A549 (cell line): ENCODE results near the gene RAB21. TPM values are rescaled to one million over a fixed set of nuclear protein-coding genes. Genes with fewer than 3 reads are reported as not detected.

ENCODE experiments used
- ATAC-seq, 2 experiments: fragments of 200-7000 bp in 1 of 2; fragments of >200 bp in 1 of 2; cut with Nextera tagmentation in 1 of 2; cut with Tn5 transposase in 1 of 2; 3 replicates each; pipeline versions ENCODE4 v1.8.0 to v1.9.1; 2018 to 2020; ENCODE audit warnings: mild to moderate bottlenecking in 1 of 2, moderate library complexity in 1 of 2
- CTCF ChIA-PET: fragments of 300-600 bp; sonication (Branson Sonifier 250); formaldehyde crosslinking; extraction: SDS; loops from one replicate; lab custom pipeline; 2021; ENCODE audit warnings: antibody characterized with exemption, inconsistent platforms; lab: Yijun Ruan, JAX
- POLR2A ChIA-PET: fragments of 350-600 bp; formaldehyde crosslinking; extraction: SDS; loops from one replicate; lab custom pipeline; 2021; ENCODE audit warnings: antibody characterized with exemption, inconsistent platforms; lab: Yijun Ruan, JAX
- DNase-seq, 2 experiments: peaks; one replicate each; pipeline versions ENCODE4 v3.0.0 to v3.0.0-alpha.2; 2011 to 2016; ENCODE audit warnings: low read depth in 1 of 2, low spot score in 1 of 2
- FAIRE-seq: peaks from 2 replicates; lab custom pipeline; 2011; peaks lifted over from hg19 to GRCh38; lab: Jason Lieb, UNC
- H3K27ac ChIP-seq, 2 experiments: fragments of >200 bp; sonication (Bioruptor Twin); formaldehyde crosslinking; 3 replicates each; pipeline ENCODE4 v1.5.1; 2016 to 2017
- H3K4me1 ChIP-seq: fragments of >200 bp; sonication (Bioruptor Twin); formaldehyde crosslinking; 3 replicates; pipeline ENCODE4 v1.6.1; 2016
- H3K4me2 ChIP-seq: fragments of >200 bp; sonication (Bioruptor Twin); formaldehyde crosslinking; 3 replicates; pipeline ENCODE4 v1.6.1; 2016
- H3K4me3 ChIP-seq: fragments of >200 bp; sonication (Bioruptor Twin); formaldehyde crosslinking; 3 replicates; pipeline ENCODE4 v1.5.1; 2016
- H3K9me3 ChIP-seq: fragments of >200 bp; sonication (Bioruptor Twin); formaldehyde crosslinking; 3 replicates; pipeline ENCODE4 v1.6.1; 2016
- ATOH8 ChIP-seq: fragments of 250-450 bp; sonication (Bioruptor Pico); IDR thresholded peaks from 2 replicates; pipeline ENCODE4 v1.5.0; 2020; ENCODE audit warnings: low read depth, mild to moderate bottlenecking, moderate library complexity
- BHLHE40 ChIP-seq: IDR thresholded peaks from 2 replicates; pipeline ENCODE4 v1.6.1; 2012; ENCODE audit warnings: low read depth, low read length, inconsistent platforms
- CHD2 ChIP-seq: fragments of 150-350 bp; IDR thresholded peaks from 2 replicates; pipeline ENCODE4 v1.6.1; 2014; ENCODE audit warnings: low read length; ENCODE audit not compliant: partially characterized antibody
- CHD4 ChIP-seq: fragments of 200-600 bp; sonication (generic); IDR thresholded peaks from 2 replicates; pipeline ENCODE4 v1.6.1; 2016; ENCODE audit warnings: antibody characterized with exemption, mild to moderate bottlenecking, borderline replicate concordance
- CTCF ChIP-seq: fragments of >200 bp; sonication (Bioruptor Twin); formaldehyde crosslinking; IDR thresholded peaks from 3 replicates; pipeline ENCODE4 v1.5.1; 2016
- EHMT2 ChIP-seq: fragments of 200-600 bp; sonication (generic); IDR thresholded peaks from 2 replicates; pipeline ENCODE4 v1.6.1; 2016; ENCODE audit warnings: antibody characterized with exemption, low read depth, mild to moderate bottlenecking, moderate library complexity
- EP300 ChIP-seq, 2 experiments: fragments of >200 bp; sonication (Bioruptor Twin); formaldehyde crosslinking; IDR thresholded peaks; 2 replicates in 1 of 2; 3 replicates in 1 of 2; pipeline ENCODE4 v1.6.1; 2016 to 2017
- FOSB ChIP-seq: fragments of 250-450 bp; sonication (Bioruptor Pico); IDR thresholded peaks from 2 replicates; pipeline ENCODE4 v1.5.0; 2020; ENCODE audit warnings: mild to moderate bottlenecking, moderate library complexity
- FOXS1 ChIP-seq: fragments of 250-450 bp; sonication (Bioruptor Pico); IDR thresholded peaks from 2 replicates; pipeline ENCODE4 v1.5.0; 2020; ENCODE audit warnings: mild to moderate bottlenecking, moderate library complexity
- HDAC2 ChIP-seq: fragments of 200-600 bp; sonication (generic); IDR thresholded peaks from 2 replicates; pipeline ENCODE4 v1.6.1; 2016
- HOXB13 ChIP-seq: fragments of 250-450 bp; sonication (Bioruptor Pico); IDR thresholded peaks from 2 replicates; pipeline ENCODE4 v1.5.0; 2020; ENCODE audit warnings: low read depth, mild to moderate bottlenecking, moderate library complexity
- HOXB5 ChIP-seq: fragments of 250-450 bp; sonication (Bioruptor Pico); IDR thresholded peaks from 2 replicates; pipeline ENCODE4 v1.5.0; 2020; ENCODE audit warnings: mild to moderate bottlenecking, moderate library complexity
- MAFK ChIP-seq: fragments of 450-650 bp; IDR thresholded peaks from 2 replicates; pipeline ENCODE4 v1.6.1; 2014; ENCODE audit not compliant: partially characterized antibody
- MAZ ChIP-seq: fragments of 150-350 bp; IDR thresholded peaks from 2 replicates; pipeline ENCODE4 v1.6.1; 2014; ENCODE audit warnings: antibody characterized with exemption, low read depth, low read length, borderline replicate concordance
- MYC ChIP-seq: IDR thresholded peaks from 2 replicates; pipeline ENCODE4 v1.6.1; 2012; ENCODE audit warnings: mild to moderate bottlenecking, inconsistent platforms, low read length, improper control_type of control experiment, borderline replicate concordance
- NFE2L2 ChIP-seq: fragments of 150-350 bp; conservative IDR thresholded peaks from 2 replicates; pipeline ENCODE4 v1.6.1; 2014; ENCODE audit warnings: low read length
- NR3C1 ChIP-seq: fragments of >200 bp; sonication (Bioruptor Twin); formaldehyde crosslinking; IDR thresholded peaks from 3 replicates; pipeline ENCODE4 v1.6.1; 2017
- POLR2A ChIP-seq: IDR thresholded peaks from 2 replicates; pipeline ENCODE4 v1.6.1; 2012; ENCODE audit warnings: mild to moderate bottlenecking, low read length
- POLR2AphosphoS2 ChIP-seq: conservative IDR thresholded peaks from 2 replicates; pipeline ENCODE4 v1.6.1; 2012; ENCODE audit warnings: low read length, improper control_type of control experiment, inconsistent platforms
- RAD21 ChIP-seq, 2 experiments: fragments of >200 bp in 1 of 2; sonication (Bioruptor Twin) in 1 of 2; formaldehyde crosslinking in 1 of 2; IDR thresholded peaks in 1 of 2; conservative IDR thresholded peaks in 1 of 2; 2 replicates in 1 of 2; 3 replicates in 1 of 2; pipeline ENCODE4 v1.6.1; 2012 to 2018; ENCODE audit warnings: inconsistent platforms in 1 of 2
- SMC3 ChIP-seq: fragments of >200 bp; sonication (Bioruptor Twin); formaldehyde crosslinking; IDR thresholded peaks from 3 replicates; pipeline ENCODE4 v1.6.1; 2018; ENCODE audit warnings: inconsistent platforms
- SREBF2 ChIP-seq: fragments of 450-650 bp; IDR thresholded peaks from 2 replicates; pipeline ENCODE4 v1.6.1; 2014; ENCODE audit warnings: mild to moderate bottlenecking, moderate library complexity
- TFCP2L1 ChIP-seq: fragments of 250-450 bp; sonication (Bioruptor Pico); IDR thresholded peaks from 2 replicates; pipeline ENCODE4 v1.5.0; 2021; ENCODE audit warnings: mild to moderate bottlenecking
- TP53 ChIP-seq: fragments of 250-450 bp; sonication (Bioruptor Pico); IDR thresholded peaks from 2 replicates; pipeline ENCODE4 v1.5.0; 2021; ENCODE audit warnings: mild to moderate bottlenecking, moderate library complexity
- ZFP36 ChIP-seq: fragments of 450-650 bp; IDR thresholded peaks from 2 replicates; pipeline ENCODE4 v1.6.1; 2014; ENCODE audit warnings: borderline replicate concordance; ENCODE audit not compliant: partially characterized antibody
- ZNF302 ChIP-seq: fragments of 250-450 bp; sonication (Bioruptor Pico); IDR thresholded peaks from 2 replicates; pipeline ENCODE4 v1.9.0; 2021; ENCODE audit warnings: inconsistent platforms, mild to moderate bottlenecking, moderate library complexity
- WGBS: methylation state at CpG from one replicate; pipeline ENCODE4 v1.1.6; 2017; ENCODE audit errors: missing lambda C conversion rate; 5-methylcytosine and 5-hydroxymethylcytosine counted together
- polyA plus RNA-seq, 4 experiments: library from polyadenylated mRNA; depleted of rRNA in 3 of 4; stranded (reverse); fragments of >200 nt; fragmentation: RNase III in 1 of 4; extraction: RNeasy Plus Mini Kit Qiagen cat#74134 plus additional on column Dnase treatment in 1 of 4; gene quantifications; 2 replicates in 3 of 4; 3 replicates in 1 of 4; pipeline ENCODE4 v1.2.3, GENCODE V29; 2011 to 2017
- TF ChIP-seq, protein P1 (sequence below): fragments of >200 bp; sonication (Bioruptor Twin); formaldehyde crosslinking; IDR thresholded peaks from 2 replicates; pipeline ENCODE4 v1.6.1; 2016

Gene RAB21
- polyA plus RNA-seq, 2 of the 4 experiments (the other 2 are of a cell fraction), result 33.1 to 33.3 TPM

DNA sequence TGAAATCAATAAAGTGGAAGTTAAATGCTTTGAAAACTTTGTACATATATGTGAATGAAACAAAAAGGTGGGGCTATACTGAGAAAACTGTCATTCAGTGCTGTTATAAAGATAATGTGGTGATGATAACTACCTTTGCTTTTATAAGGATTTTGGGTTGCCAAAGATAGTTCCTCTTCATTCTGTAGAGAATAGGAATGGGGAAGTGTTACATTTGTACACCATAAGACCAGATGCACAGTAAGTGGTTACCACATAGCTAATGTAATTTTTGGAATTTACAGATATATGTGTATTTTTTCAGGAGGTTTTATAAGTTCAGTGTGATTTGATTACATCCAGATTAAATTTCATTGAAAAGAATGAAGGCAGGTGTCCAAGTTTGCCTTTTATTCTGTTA, 18.1 kb downstream of the RAB21 start:
- Histone ChIP-seq H3K4me1 (peaks cover 10% of the 10 kb centered on the region; the same call in 2 of the 3 replicates), H3K27ac (no peak overlapping the region), H3K9me3 (no peaks in the 10 kb centered on the region), H3K4me3 (no peak overlapping the region), H3K4me2 (no peak overlapping the region)
- CTCF ChIA-PET, result no interaction called here
- no peak for DNase-seq
- no peak for FAIRE-seq
- POLR2A ChIA-PET, result no interaction called here
- ATAC-seq, result no peak
- TF ChIP-seq ZFP36 (no peak), TFCP2L1 (CRISPR knock-in tag) (no peak), ATOH8 (CRISPR knock-in tag) (no peak), HDAC2 (no peak), SREBF2 (no peak), FOXS1 (CRISPR knock-in tag) (no peak), MYC (no peak), ZNF302 (no peak), TP53 (CRISPR knock-in tag) (no peak)

DNA sequence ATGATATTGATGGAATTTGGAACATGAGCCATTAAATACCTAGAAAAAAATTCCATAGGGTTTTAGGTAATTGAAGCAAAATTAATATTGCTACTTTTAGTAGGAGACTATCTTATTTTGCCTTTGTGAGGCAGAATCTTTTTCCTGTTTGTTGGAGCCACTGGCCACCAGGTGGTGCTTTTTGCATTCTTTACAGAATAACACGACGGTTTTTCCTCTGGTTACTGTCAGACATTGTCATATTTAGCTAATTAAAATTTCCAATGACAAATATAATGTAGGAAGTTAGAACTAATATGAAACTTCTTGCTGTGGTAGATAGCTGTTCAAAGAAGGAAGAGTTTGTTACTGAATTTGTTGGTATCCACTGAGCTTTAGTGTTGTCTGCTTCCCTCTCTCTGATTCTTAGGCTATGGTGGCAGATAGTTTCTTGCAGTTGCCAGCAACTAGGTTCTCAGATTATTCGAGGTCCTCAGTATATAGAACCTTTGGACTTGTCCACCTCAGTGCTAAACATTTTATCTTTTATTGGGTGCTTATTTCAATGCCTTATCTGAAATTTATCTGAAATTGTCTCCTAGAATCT, 25.7 kb downstream of the RAB21 start:
- Histone ChIP-seq H3K27ac (no peak overlapping the region), H3K9me3 (no peaks in the 10 kb centered on the region), H3K4me1 (no peaks in the 10 kb centered on the region), H3K4me3 (no peak overlapping the region), H3K4me2 (peak overlapping the region; percentile 19; the same call in 1 of the 3 replicates)
- FAIRE-seq, result peak; percentile 76
- POLR2A ChIA-PET, result no interaction called here
- TF ChIP-seq MAFK (no peak), POLR2A (no peak), NR3C1 (no peak), MAZ (no peak), HOXB5 (CRISPR knock-in tag) (no peak), ZNF302 (no peak), POLR2AphosphoS2 (no peak), SMC3 (peak; percentile 68), RAD21 (conservative IDR thresholded peaks at IDR 0.05 in 1 of 2, IDR thresholded peaks at IDR 0.05 in 1 of 2) (peak; percentile 69 to 74), CTCF (peak; percentile 85)
- peak; percentile 28 to 49 for DNase-seq
- WGBS, result 4% methylated on average over 3 of the region's 3 CpGs
- peak; percentile 59 to 75; a peak in 5 of 6 replicates for ATAC-seq
- CTCF ChIA-PET, result interaction anchor here (0.6 to 2.8 kb wide), 26 partner anchors 9 to 462 kb away, joined by 3 to 30 read pairs (median 4); partner anchors contain the start of gene TBC1D15

DNA sequence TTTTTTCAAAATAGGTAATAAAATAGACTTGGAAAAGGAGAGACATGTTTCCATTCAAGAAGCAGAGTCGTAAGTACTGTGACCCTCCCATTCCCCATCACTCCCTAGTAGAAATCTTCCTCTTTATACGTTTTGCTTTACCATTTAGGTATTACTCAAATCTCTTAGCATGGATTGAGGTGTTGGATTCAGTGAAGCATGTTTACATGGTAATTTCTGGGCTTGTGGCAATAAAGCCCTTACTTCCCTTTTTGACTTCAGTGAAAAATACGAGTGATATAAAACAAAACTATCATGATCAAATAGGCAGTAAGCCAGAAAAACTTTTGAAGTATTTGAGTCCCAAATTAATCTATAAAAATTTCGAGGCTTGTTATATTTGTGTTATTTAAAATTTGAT, 27.4 kb downstream of the RAB21 start:
- no peaks in the 10 kb centered on the region for H3K9me3 ChIP-seq
- no peaks in the 10 kb centered on the region for H3K4me1 ChIP-seq
- WGBS, result 85% methylated on average over 4 of the region's 4 CpGs
- no peak for FAIRE-seq
- TF ChIP-seq MAZ, result no peak
- TF ChIP-seq TP53 (CRISPR knock-in tag), result no peak
- no peak overlapping the region for H3K27ac ChIP-seq
- no peak overlapping the region for H3K4me3 ChIP-seq
- ChIA-PET CTCF (no interaction called here), POLR2A (no interaction called here)
- DNase-seq, result no peak
- no peak for ATAC-seq
- H3K4me2 ChIP-seq, result no peak overlapping the region

DNA sequence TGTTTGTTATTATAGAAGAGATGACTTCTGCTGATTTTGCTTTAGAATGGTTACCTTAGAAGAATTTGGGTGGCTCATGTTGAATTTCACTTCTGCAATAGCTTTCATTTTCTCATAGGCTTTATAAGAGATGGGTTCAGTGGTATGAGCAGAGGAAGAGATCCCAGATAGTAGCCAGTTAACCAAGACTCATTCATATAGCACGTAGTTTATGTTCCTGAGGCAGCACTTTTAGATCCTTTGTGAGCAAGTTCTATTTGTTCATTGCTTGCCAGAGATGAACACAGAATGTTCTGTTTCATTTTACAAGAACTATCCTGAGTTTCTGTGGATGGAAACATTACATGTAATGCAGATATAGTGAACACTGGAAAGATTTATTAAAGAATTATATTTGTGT, 32.2 kb downstream of the RAB21 start:
- H3K4me3 ChIP-seq, result no peak overlapping the region
- ATAC-seq, result no peak
- H3K4me2 ChIP-seq, result no peak overlapping the region
- CTCF ChIA-PET, result no interaction called here
- WGBS, result 90% methylated on average over 1 of the region's 1 CpG
- no peaks in the 10 kb centered on the region for H3K4me1 ChIP-seq
- DNase-seq, result no peak
- no peaks in the 10 kb centered on the region for H3K9me3 ChIP-seq
- H3K27ac ChIP-seq, result no peak overlapping the region
- FAIRE-seq, result no peak
- POLR2A ChIA-PET, result no interaction called here
- TF ChIP-seq NFE2L2 (no peak), TFCP2L1 (CRISPR knock-in tag) (no peak), FOSB (no peak), ZFP36 (no peak), EHMT2 (no peak), BHLHE40 (no peak), TP53 (CRISPR knock-in tag) (no peak), HOXB13 (CRISPR knock-in tag) (no peak), CHD4 (no peak), CHD2 (no peak), FOXS1 (CRISPR knock-in tag) (no peak), EP300 (IDR thresholded peaks at IDR 0.05) (no peak), POLR2AphosphoS2 (no peak), ZNF302 (no peak)
- TF ChIP-seq, protein P1, sequence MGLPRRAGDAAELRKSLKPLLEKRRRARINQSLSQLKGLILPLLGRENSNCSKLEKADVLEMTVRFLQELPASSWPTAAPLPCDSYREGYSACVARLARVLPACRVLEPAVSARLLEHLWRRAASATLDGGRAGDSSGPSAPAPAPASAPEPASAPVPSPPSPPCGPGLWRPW, result no peak
